PC-9 (cell line): Measurements from ENCODE around the gene ELAVL4. TPM values are rescaled to one million over a fixed set of nuclear protein-coding genes. Genes with fewer than 3 reads are reported as not detected.

Source experiments
- BruUV-seq: library from RNA; stranded (reverse); fragments of 400-500 nt; replicated peaks from 2 replicates; lab custom pipeline; 2021; lab: Mats Ljungman, UMichigan
- CTCF ChIA-PET: fragments of 300-600 bp; sonication (Branson Sonifier 250); formaldehyde crosslinking; loops from one replicate; lab custom pipeline; 2022; ENCODE audit warnings: antibody characterized with exemption; lab: Charles Lee
- POLR2A ChIA-PET: fragments of 300-600 bp; sonication (Branson Sonifier 250); formaldehyde crosslinking; loops from one replicate; lab custom pipeline; 2022; ENCODE audit warnings: antibody characterized with exemption; ENCODE audit not compliant: unreplicated experiment; lab: Charles Lee
- DNase-seq, 2 experiments: peaks; one replicate each; pipeline versions ENCODE4 v3.0.0 to v3.0.0-alpha.2; 2015 to 2022; ENCODE audit warnings: mixed read lengths in 1 of 2
- H2AFZ ChIP-seq: fragments of 200-600 bp; sonication (generic); 2 replicates; pipeline ENCODE4 v1.8.1; 2017; ENCODE audit warnings: antibody characterized with exemption
- H3F3A ChIP-seq: fragments of 200-600 bp; sonication (generic); 2 replicates; pipeline ENCODE4 v1.8.1; 2017; ENCODE audit warnings: antibody characterized with exemption, mild to moderate bottlenecking, low read depth; ENCODE audit not compliant: insufficient read depth
- H3K27ac ChIP-seq: fragments of 200-600 bp; sonication (generic); 2 replicates; pipeline ENCODE4 v1.6.1; 2016; ENCODE audit warnings: mixed run types
- H3K27me3 ChIP-seq: fragments of 200-600 bp; sonication (generic); 2 replicates; pipeline ENCODE4 v1.6.1; 2016; ENCODE audit warnings: low read depth, mixed run types; ENCODE audit not compliant: insufficient read depth
- H3K36me3 ChIP-seq: fragments of 200-600 bp; sonication (generic); 2 replicates; pipeline ENCODE4 v1.6.1; 2016; ENCODE audit warnings: low read depth, mixed run types
- H3K4me1 ChIP-seq: fragments of 200-600 bp; sonication (generic); replicated peaks from 2 replicates; pipeline ENCODE4 v1.6.1; 2016; ENCODE audit warnings: mixed run types; ENCODE audit not compliant: insufficient read depth
- H3K4me2 ChIP-seq: fragments of 200-600 bp; sonication (generic); 2 replicates; pipeline ENCODE4 v1.6.1; 2017; ENCODE audit warnings: mixed run types
- H3K4me3 ChIP-seq: fragments of 200-600 bp; sonication (generic); 2 replicates; pipeline ENCODE4 v1.6.1; 2016; ENCODE audit warnings: mixed run types
- H3K79me2 ChIP-seq: fragments of 200-600 bp; sonication (generic); 2 replicates; pipeline ENCODE4 v1.6.1; 2017; ENCODE audit warnings: low read depth, mixed run types
- H3K9me2 ChIP-seq: fragments of 200-600 bp; sonication (generic); 2 replicates; pipeline ENCODE4 v1.8.1; 2017; ENCODE audit warnings: mild to moderate bottlenecking; ENCODE audit not compliant: insufficient read depth
- H3K9me3 ChIP-seq: fragments of 200-600 bp; sonication (generic); 2 replicates; pipeline ENCODE4 v1.8.1; 2016; ENCODE audit warnings: low read depth; ENCODE audit not compliant: insufficient read depth
- H4K20me1 ChIP-seq: fragments of 200-600 bp; sonication (generic); 2 replicates; pipeline ENCODE4 v1.8.1; 2017; ENCODE audit not compliant: insufficient read depth
- EZH2 ChIP-seq: fragments of 200-600 bp; sonication (generic); IDR thresholded peaks from 2 replicates; pipeline ENCODE4 v1.8.0; 2017; ENCODE audit warnings: antibody characterized with exemption, low read depth
- intact Hi-C: fragments of 100-400 bp; cut with micrococcal nuclease; formaldehyde crosslinking; loops from one replicate; pipeline ENCODE4 v1.10.0; 2022; ENCODE audit not compliant: unreplicated experiment
- total RNA-seq: library from RNA; stranded (reverse); gene quantifications from 2 replicates; pipeline ENCODE4 v1.2.3, GENCODE V29; 2021
- TF ChIP-seq, protein P1 (sequence below): fragments of 200-600 bp; sonication (generic); conservative IDR thresholded peaks from 2 replicates; pipeline ENCODE4 v1.6.1; 2017; ENCODE audit warnings: mixed run types, antibody characterized with exemption, mild to moderate bottlenecking, moderate library complexity

ELAVL4 gene
- total RNA-seq, 1 experiment from 2014 or later: not detected

- Histone ChIP-seq H3K79me2 (no peaks in the 10 kb centered on the region), H3K36me3 (no peaks in the 10 kb centered on the region), H3F3A (no peaks in the 10 kb centered on the region), H3K4me1 (no peaks in the 10 kb centered on the region), H3K9me2 (no peaks in the 10 kb centered on the region), H3K9me3 (no peaks in the 10 kb centered on the region), H3K27ac (no peak overlapping the region), H3K27me3 (peaks cover 78% of the 10 kb centered on the region), H3K4me2 (no peak overlapping the region), H3K4me3 (no peak overlapping the region), H2AFZ (no peak overlapping the region), H4K20me1 (no peaks in the 10 kb centered on the region)
- DNase-seq: no peak
- BruUV-seq: no TSS peak
- no peak for TF ChIP-seq EZH2
- TF ChIP-seq, protein P1, sequence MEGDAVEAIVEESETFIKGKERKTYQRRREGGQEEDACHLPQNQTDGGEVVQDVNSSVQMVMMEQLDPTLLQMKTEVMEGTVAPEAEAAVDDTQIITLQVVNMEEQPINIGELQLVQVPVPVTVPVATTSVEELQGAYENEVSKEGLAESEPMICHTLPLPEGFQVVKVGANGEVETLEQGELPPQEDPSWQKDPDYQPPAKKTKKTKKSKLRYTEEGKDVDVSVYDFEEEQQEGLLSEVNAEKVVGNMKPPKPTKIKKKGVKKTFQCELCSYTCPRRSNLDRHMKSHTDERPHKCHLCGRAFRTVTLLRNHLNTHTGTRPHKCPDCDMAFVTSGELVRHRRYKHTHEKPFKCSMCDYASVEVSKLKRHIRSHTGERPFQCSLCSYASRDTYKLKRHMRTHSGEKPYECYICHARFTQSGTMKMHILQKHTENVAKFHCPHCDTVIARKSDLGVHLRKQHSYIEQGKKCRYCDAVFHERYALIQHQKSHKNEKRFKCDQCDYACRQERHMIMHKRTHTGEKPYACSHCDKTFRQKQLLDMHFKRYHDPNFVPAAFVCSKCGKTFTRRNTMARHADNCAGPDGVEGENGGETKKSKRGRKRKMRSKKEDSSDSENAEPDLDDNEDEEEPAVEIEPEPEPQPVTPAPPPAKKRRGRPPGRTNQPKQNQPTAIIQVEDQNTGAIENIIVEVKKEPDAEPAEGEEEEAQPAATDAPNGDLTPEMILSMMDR: no peak
- intact Hi-C loops: no loop called here
- ChIA-PET POLR2A (no interaction called here), CTCF (no interaction called here)
Observed at GRCh38 chr1:50109116-50109515, 396 bp downstream of the ELAVL4 start.

GRCh38 chr1:50109647-50110075 is 941 bp downstream of the ELAVL4 start:
- no peak overlapping the region for H3K4me2 ChIP-seq
- peaks cover 74% of the 10 kb centered on the region for H3K27me3 ChIP-seq
- no peaks in the 10 kb centered on the region for H3K9me3 ChIP-seq
- no peaks in the 10 kb centered on the region for H3K36me3 ChIP-seq
- TF ChIP-seq EZH2: no peak
- TF ChIP-seq, protein P1: no peak
- H2AFZ ChIP-seq: no peak overlapping the region
- DNase-seq: no peak
- no peaks in the 10 kb centered on the region for H3F3A ChIP-seq
- POLR2A ChIA-PET: no interaction called here
- H3K4me1 ChIP-seq: no peaks in the 10 kb centered on the region
- no peak overlapping the region for H3K27ac ChIP-seq
- BruUV-seq: no TSS peak
- CTCF ChIA-PET: no interaction called here
- intact Hi-C loops: no loop called here
- H3K4me3 ChIP-seq: no peak overlapping the region
- no peaks in the 10 kb centered on the region for H4K20me1 ChIP-seq
- no peaks in the 10 kb centered on the region for H3K79me2 ChIP-seq
- H3K9me2 ChIP-seq: no peaks in the 10 kb centered on the region

- TF ChIP-seq, protein P1: no peak
- no peak for TF ChIP-seq EZH2
- intact Hi-C loops: no loop called here
- Histone ChIP-seq H3K4me2 (no peak overlapping the region), H2AFZ (no peak overlapping the region), H3K9me3 (no peaks in the 10 kb centered on the region), H3K79me2 (no peaks in the 10 kb centered on the region), H3K9me2 (no peaks in the 10 kb centered on the region), H3K4me1 (no peaks in the 10 kb centered on the region), H3F3A (no peaks in the 10 kb centered on the region), H3K27me3 (peaks cover 75% of the 10 kb centered on the region), H4K20me1 (no peaks in the 10 kb centered on the region), H3K36me3 (no peaks in the 10 kb centered on the region), H3K4me3 (no peak overlapping the region), H3K27ac (no peak overlapping the region)
- POLR2A ChIA-PET: no interaction called here
- no peak for DNase-seq
- BruUV-seq: no TSS peak
- CTCF ChIA-PET: no interaction called here
Observed at GRCh38 chr1:50110151-50110550, 1.4 kb downstream of the ELAVL4 start.
